Mammary epithelial cell (primary cell): ENCODE results near the gene ATRIP.

Experiments used
- EZH2 ChIP-seq: IDR thresholded peaks from 2 replicates; pipeline ENCODE4 v1.6.1; 2012; ENCODE audit warnings: low read length, inconsistent platforms, borderline replicate concordance
- TF ChIP-seq, protein P1 (sequence below), 2 donors: IDR thresholded peaks in 1 of 2; conservative IDR thresholded peaks in 1 of 2; 2 replicates each; pipeline ENCODE4 v1.5.1; 2011 to 2012; ENCODE audit warnings: inconsistent platforms in 2 of 2, low read length in 2 of 2, mild to moderate bottlenecking in 2 of 2, control low read depth in 1 of 2, low read depth in 1 of 2; ENCODE audit not compliant: insufficient read depth in 1 of 2; ENCODE audit errors: extremely low read depth in 1 of 2

DNA sequence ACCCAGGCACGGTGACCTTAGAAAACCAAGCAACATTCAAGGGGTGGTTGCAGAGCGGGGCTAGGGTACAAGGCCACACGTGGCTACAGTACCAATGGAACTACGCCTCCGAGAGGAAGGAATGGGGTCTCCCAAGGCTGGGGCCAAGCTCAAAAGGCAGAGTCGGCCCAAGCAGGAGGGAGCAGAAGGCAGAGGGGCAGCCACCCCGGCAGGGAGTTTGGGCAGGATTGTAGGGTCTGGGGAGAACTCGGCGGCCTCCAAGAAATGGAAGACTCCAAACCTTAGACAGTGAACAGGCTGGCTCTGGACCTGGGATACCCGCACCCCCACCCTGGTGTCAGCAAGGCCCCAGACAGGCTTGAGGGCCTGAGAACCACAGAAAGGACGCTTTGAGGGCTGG, 28.7 kb downstream of the ATRIP start:
- TF ChIP-seq, protein P1, sequence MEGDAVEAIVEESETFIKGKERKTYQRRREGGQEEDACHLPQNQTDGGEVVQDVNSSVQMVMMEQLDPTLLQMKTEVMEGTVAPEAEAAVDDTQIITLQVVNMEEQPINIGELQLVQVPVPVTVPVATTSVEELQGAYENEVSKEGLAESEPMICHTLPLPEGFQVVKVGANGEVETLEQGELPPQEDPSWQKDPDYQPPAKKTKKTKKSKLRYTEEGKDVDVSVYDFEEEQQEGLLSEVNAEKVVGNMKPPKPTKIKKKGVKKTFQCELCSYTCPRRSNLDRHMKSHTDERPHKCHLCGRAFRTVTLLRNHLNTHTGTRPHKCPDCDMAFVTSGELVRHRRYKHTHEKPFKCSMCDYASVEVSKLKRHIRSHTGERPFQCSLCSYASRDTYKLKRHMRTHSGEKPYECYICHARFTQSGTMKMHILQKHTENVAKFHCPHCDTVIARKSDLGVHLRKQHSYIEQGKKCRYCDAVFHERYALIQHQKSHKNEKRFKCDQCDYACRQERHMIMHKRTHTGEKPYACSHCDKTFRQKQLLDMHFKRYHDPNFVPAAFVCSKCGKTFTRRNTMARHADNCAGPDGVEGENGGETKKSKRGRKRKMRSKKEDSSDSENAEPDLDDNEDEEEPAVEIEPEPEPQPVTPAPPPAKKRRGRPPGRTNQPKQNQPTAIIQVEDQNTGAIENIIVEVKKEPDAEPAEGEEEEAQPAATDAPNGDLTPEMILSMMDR (conservative IDR thresholded peaks at IDR 0.05 in 1 of 2, IDR thresholded peaks at IDR 0.05 in 1 of 2; ENCODE audit: extremely low read depth in 1 of 2, insufficient read depth in 1 of 2, low read depth in 1 of 2, low read length in 2 of 2) = no peak
- no peak for TF ChIP-seq EZH2
